GM12864 (cell line): ENCODE results near the gene MAPK4.

Experiments used
- DNase-seq: peaks from one replicate; pipeline ENCODE4 v3.0.0-alpha.2; 2011; ENCODE audit warnings: low read depth
- H3K4me3 ChIP-seq: 2 replicates; pipeline ENCODE4 v1.5.1; 2011; ENCODE audit warnings: mild to moderate bottlenecking, low read depth, low read length, control low read depth
- TF ChIP-seq, protein P1 (sequence below): IDR thresholded peaks from 2 replicates; pipeline ENCODE4 v1.5.1; 2011; ENCODE audit warnings: low read depth, mild to moderate bottlenecking, moderate library complexity, low read length, control low read depth, inconsistent platforms; ENCODE audit errors: missing control alignments

MAPK4 gene

DNA sequence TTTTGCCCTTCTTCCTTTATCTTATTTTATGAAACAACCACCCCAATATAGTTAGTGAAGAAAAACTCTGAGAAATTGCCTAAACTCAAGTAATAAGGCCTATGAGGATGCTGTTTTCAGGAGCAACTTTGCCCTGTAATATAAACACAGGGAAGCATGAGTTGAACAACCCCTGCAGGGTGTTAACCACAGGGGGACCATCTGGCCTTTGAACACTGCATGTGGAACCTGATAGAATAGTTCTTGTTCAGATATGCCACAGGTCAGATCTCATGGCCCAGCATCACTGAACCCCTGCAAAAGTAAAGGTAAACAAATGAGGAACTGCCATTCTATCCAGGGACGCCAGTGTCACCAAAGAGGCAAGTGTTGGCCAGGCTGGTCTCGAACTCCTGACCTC lies 82.6 kb downstream of the MAPK4 start:
- H3K4me3 ChIP-seq, result no peak overlapping the region
- no peak for DNase-seq
- TF ChIP-seq, protein P1, sequence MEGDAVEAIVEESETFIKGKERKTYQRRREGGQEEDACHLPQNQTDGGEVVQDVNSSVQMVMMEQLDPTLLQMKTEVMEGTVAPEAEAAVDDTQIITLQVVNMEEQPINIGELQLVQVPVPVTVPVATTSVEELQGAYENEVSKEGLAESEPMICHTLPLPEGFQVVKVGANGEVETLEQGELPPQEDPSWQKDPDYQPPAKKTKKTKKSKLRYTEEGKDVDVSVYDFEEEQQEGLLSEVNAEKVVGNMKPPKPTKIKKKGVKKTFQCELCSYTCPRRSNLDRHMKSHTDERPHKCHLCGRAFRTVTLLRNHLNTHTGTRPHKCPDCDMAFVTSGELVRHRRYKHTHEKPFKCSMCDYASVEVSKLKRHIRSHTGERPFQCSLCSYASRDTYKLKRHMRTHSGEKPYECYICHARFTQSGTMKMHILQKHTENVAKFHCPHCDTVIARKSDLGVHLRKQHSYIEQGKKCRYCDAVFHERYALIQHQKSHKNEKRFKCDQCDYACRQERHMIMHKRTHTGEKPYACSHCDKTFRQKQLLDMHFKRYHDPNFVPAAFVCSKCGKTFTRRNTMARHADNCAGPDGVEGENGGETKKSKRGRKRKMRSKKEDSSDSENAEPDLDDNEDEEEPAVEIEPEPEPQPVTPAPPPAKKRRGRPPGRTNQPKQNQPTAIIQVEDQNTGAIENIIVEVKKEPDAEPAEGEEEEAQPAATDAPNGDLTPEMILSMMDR, result no peak

DNA sequence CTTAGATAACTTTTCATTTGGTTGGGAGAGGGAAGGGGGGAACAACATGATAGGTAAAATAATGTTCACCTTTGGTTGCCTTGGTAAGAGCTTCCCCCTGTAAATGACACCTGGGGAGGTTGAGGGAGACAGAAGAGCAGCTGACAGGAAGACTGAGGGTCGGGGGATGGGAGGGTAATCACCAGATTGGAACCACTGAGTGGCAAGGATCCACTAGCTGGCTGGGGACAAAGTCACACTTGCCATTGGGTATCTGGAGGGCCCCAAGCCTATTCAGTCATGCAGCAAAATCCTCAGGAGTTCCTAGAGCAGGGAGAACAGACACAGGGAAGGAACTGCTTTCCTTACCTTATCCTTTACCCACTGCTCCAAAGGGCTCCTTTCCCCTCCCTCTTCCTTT lies 84.3 kb downstream of the MAPK4 start:
- TF ChIP-seq, protein P1, result no peak
- no peak for DNase-seq
- H3K4me3 ChIP-seq, result no peak overlapping the region

DNA sequence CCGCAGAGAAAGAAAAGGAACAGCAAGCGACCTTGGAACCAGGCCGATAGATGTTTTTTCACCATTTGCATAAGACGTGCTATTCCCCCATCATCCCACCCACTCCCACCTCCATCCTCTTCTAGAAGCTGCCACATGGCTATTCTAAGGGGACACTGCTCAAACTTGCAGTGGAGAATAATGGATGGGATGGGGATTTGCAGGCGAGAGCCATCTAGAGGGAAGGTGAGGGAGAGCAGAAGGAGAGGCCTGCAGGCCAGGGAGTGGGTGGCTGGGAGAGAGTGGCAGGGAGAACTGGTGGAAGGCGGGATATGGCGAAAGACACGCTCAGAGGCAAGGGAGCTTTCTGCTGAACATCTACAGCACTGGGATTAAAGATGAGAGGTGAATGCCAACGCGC lies 84.9 kb downstream of the MAPK4 start:
- no peak overlapping the region for H3K4me3 ChIP-seq
- no peak for DNase-seq
- TF ChIP-seq, protein P1, result peak; percentile 43

DNA sequence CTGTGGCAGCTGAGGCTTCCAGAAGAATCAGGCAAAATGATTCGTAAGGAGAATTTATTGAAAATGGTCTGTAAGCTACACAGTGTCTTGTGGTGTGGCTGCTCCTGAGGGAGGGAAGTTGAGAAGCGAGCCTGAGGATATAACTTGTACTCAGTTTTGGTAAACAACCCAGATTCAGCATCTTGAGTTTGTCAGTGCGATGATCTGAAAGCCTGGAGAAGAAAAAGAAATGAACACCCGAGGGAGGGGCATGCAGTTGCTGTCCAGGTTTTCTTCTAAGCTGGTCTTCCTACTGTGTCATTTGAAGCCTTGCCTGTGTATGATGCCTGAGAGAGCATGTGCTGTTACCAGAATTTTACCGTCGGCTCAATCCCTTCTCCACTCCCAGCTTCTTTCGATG lies 87.3 kb downstream of the MAPK4 start:
- DNase-seq, result no peak

DNA sequence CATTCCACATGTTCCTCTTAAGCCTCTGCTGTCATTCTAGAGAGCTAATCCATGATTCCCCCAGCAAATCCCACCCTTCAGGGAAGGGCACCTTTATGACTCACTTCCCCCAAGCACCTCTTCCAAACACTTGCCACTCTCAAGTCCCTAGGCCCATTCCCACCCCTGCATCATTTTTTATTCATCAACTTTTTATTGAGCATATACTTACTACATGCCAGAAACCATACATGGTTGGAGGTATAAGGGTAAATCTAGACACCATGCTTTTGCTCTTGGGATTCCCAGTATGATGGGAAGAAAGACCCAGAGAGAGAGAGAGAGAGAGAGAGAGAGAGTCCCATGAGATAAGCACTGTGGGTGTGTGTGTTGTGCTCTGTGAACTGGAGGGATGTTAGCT lies 87.9 kb downstream of the MAPK4 start:
- DNase-seq, result no peak
- H3K4me3 ChIP-seq, result no peak overlapping the region
- TF ChIP-seq, protein P1, result no peak

More for the DNA sequence above, 87.3 kb downstream of the MAPK4 start:
- H3K4me3 ChIP-seq, result no peak overlapping the region
- TF ChIP-seq, protein P1, result no peak

DNA sequence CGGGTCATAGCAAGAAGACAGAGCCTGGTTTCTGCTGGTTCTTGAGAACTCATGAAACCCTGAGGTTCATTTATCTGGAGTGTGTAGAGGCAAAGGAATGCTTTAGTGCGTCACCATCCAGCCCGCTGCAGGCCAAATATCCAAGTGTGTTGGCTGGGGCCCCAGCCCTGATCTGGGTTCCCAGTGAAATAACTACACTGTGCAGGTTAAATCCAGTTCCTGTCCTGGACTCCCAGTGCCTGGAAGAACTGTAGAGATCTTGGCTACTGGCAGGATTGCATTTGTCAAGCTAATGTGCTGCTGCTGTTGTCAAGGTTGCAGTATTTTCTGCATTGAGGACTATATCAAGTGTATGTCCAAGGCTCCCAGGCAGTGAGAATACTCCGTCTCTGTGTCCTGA lies 89.9 kb downstream of the MAPK4 start:
- TF ChIP-seq, protein P1, result no peak
- H3K4me3 ChIP-seq, result no peak overlapping the region
- no peak for DNase-seq

DNA sequence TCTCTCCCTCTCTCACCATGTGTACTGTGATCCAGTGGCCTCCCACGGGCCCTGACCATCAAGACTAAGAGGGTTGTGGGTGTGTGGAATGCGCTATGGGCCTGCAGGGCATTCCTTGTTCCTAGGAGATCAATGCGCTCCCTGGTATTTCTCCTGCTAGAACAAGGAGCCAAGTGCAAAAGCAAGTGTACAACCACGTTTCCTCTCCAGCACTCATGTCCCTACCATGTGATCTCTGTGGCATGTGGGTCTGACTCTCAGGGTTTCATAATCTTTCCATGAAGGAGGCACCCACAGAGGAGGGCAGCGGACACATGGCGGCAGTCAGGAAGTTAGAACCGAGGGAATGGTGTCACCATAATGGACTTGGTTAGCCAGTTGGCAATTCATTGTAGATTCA lies 91.4 kb downstream of the MAPK4 start:
- H3K4me3 ChIP-seq, result no peak overlapping the region
- DNase-seq, result no peak
- TF ChIP-seq, protein P1, result no peak
